Heart left ventricle (tissue), 16 donors: ENCODE data around the gene TRMT2A. TPM values are rescaled to one million over a fixed set of nuclear protein-coding genes. Genes with fewer than 3 reads are reported as not detected.

ENCODE experiments used
- ATAC-seq, 4 donors: fragments of 200-7000 bp; cut with Tn5 transposase; one replicate each; pipeline ENCODE4 v1.9.1; 2020 to 2022; ENCODE audit warnings: moderate library complexity in 4 of 4, mild to moderate bottlenecking in 3 of 4, moderate number of reproducible peaks in 1 of 4
- DNase-seq, 5 donors: peaks; one replicate each; pipeline ENCODE4 v3.0.0-alpha.2; 2020
- H3K27ac ChIP-seq, 12 donors: fragments of 200-600 bp; sonication (generic) in 4 of 12; one replicate each; pipeline versions ENCODE4 v1.5.0 to v1.8.0; 2016 to 2022; ENCODE audit warnings: mild to moderate bottlenecking in 2 of 12
- H3K27me3 ChIP-seq, 9 donors: fragments of 200-600 bp; sonication (generic) in 2 of 9; one replicate each; pipeline versions ENCODE4 v1.5.1 to v1.8.0; 2016 to 2022; ENCODE audit warnings: mild to moderate bottlenecking in 3 of 9
- H3K36me3 ChIP-seq, 9 donors: fragments of 200-600 bp; sonication (generic) in 2 of 9; one replicate each; pipeline versions ENCODE4 v1.5.0 to v1.8.0; 2018 to 2022; ENCODE audit warnings: mild to moderate bottlenecking in 2 of 9
- H3K4me1 ChIP-seq, 12 donors: fragments of 200-600 bp; sonication (generic) in 4 of 12; one replicate each; pipeline versions ENCODE4 v1.5.0 to v1.8.0; 2016 to 2022; ENCODE audit warnings: mild to moderate bottlenecking in 3 of 12
- H3K4me3 ChIP-seq, 12 donors: fragments of 200-600 bp; sonication (generic) in 4 of 12; one replicate each; pipeline versions ENCODE4 v1.5.0 to v1.8.0; 2017 to 2022; ENCODE audit warnings: mild to moderate bottlenecking in 9 of 12, moderate library complexity in 4 of 12
- H3K9me3 ChIP-seq, 12 donors: fragments of 200-600 bp; sonication (generic) in 4 of 12; one replicate each; pipeline versions ENCODE4 v1.5.0 to v1.8.0; 2016 to 2022; ENCODE audit warnings: mild to moderate bottlenecking in 1 of 12
- POLR2A ChIP-seq, 2 donors: fragments of 450-650 bp; IDR thresholded peaks; one replicate each; pipeline ENCODE4 v1.6.1; 2017; ENCODE audit warnings: antibody characterized with exemption in 2 of 2, mild to moderate bottlenecking in 2 of 2, moderate library complexity in 2 of 2
- WGBS, 4 donors: extraction: QIAGEN DNeasy Blood & Tissue Kit in 2 of 4; methylation state at CpG; one replicate each; pipeline versions ENCODE4 v1.1.5 to v1.1.7; 2013 to 2018; 5-methylcytosine and 5-hydroxymethylcytosine counted together
- intact Hi-C, 10 donors: fragments of 100-400 bp; cut with DNase I; formaldehyde crosslinking; loops; one replicate each; pipeline versions ENCODE4 v1.11.1 to v1.14.2; 2022
- polyA plus RNA-seq, 2 donors: library from polyadenylated mRNA; stranded (reverse); fragments of 200-250 nt; gene quantifications; one replicate each; pipeline ENCODE4 v1.2.3, GENCODE V29; 2013
- total RNA-seq, 9 donors: library from RNA; depleted of rRNA in 2 of 9; stranded (reverse); fragments of >200 nt in 2 of 9; fragmentation: NEBNext Ultra II Directional in 3 of 9; extraction: Animal tissue kit (Norgen Biotek cat#: 25700) in 3 of 9; gene quantifications; one replicate each; pipeline versions ENCODE4 v1.1.0 to v1.2.4, GENCODE V29; 2016 to 2023
- TF ChIP-seq, protein P1 (sequence below), 12 donors: fragments of 200-600 bp; sonication (generic) in 4 of 12; IDR thresholded peaks; one replicate each; pipeline versions ENCODE4 v1.5.0 to v1.8.0; 2018 to 2022; ENCODE audit warnings: antibody characterized with exemption in 12 of 12, mild to moderate bottlenecking in 5 of 12
- donor health status: ischemic (EF 13 %, LVEDD 7.1; RV severe dilation, severe dysfunction).
- donor health status: healthy with polysubstance abuse.
- donor health status: DM: no; HTN: yes; CAD: no.
- donor health status: DM: no; HTN: no; CAD: no.
- donor health status: ischemic (EF 25% LVEDD 6.9; RV normal size, moderate dysfunction).
- donor health status: ischemic (EF 25% LVEDD 5.7; RV mildly dilated, moderate dysfunction).
- donor health status: healthy.
- donor health status: DM: yes; HTN: yes; CAD: no.
- donor health status: ischemic (EF 35%, LVEDD 5.7; RV mildly dilated, moderate dysfunction).
- donor health status: nonischemic (EF 11% LVEDD 7.7; RV severe dilation, severe dysfunction).
- donor health status: DM: yes; HTN: yes; CAD: no.
- donor health status: PGD.
- donor health status: ischemic (EF 29% LVEDD 5.4; RV normal size, mild dysfunction).
- donor health status: nonischemic (EF 23%, LVEDD 6.1; RV moderate dilation, normal function).

TRMT2A gene
- total and polyA plus RNA-seq, 11 donors: 15.8 to 31.3 (median 20.2) TPM

DNA sequence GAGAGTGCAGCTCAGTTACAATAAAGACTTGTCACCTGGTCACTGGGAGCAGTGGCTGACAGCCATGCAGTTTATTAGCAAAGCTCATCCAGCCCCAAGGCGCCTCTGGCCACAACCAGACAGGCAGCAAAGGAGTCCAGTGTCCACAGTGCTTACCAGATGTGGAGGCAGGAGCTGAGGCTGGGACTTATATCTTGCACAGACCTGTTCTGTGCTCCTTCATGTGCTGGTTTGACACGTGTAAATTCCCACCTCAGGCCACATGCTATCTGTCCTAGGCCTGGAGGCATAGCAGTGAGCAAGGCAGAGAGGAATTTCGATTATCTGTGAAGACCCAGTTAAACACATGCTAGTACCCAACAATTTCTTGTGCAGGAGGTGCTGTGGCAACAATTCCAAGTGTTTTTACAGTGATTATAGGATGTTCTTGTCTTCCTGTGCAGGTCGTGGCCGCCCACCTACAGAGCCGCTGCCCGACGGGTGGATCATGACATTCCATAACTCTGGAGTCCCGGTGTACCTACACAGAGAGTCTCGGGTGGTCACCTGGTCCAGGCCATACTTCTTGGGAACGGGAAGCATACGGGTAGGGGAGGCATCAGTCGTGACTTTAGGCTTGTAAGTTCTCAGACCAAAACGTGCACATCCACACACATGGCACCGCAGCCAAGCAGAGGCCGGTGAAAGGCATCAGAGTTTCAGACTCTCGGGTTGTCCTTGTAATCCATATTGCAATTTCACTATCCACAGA, 27.6 kb downstream of the TRMT2A start:
- H3K27me3 ChIP-seq: no peaks in the 10 kb centered on the region
- 85 to 90% (median 89%) methylated on average over 16 to 17 of the region's 17 CpGs for WGBS, 4 donors
- no peak overlapping the region for H3K4me3 ChIP-seq
- intact Hi-C loops: loop anchor here in 2 of 10 donors (10.0 kb wide), 2 partner anchors 55 to 125 kb away; no protein-coding TSS in a partner anchor
- H3K27ac ChIP-seq: no peak overlapping the region
- no peaks in the 10 kb centered on the region for H3K9me3 ChIP-seq
- peak in 2 of 5 donors; percentile 13 to 15 for DNase-seq
- ATAC-seq: no peak
- TF ChIP-seq, protein P1, sequence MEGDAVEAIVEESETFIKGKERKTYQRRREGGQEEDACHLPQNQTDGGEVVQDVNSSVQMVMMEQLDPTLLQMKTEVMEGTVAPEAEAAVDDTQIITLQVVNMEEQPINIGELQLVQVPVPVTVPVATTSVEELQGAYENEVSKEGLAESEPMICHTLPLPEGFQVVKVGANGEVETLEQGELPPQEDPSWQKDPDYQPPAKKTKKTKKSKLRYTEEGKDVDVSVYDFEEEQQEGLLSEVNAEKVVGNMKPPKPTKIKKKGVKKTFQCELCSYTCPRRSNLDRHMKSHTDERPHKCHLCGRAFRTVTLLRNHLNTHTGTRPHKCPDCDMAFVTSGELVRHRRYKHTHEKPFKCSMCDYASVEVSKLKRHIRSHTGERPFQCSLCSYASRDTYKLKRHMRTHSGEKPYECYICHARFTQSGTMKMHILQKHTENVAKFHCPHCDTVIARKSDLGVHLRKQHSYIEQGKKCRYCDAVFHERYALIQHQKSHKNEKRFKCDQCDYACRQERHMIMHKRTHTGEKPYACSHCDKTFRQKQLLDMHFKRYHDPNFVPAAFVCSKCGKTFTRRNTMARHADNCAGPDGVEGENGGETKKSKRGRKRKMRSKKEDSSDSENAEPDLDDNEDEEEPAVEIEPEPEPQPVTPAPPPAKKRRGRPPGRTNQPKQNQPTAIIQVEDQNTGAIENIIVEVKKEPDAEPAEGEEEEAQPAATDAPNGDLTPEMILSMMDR (IDR thresholded peaks at IDR 0.05): no peak
- no peak for TF ChIP-seq POLR2A (IDR thresholded peaks at IDR 0.05)
- peaks cover 7 to 93% (median 89%) of the 10 kb centered on the region in 9 donors for H3K36me3 ChIP-seq
- H3K4me1 ChIP-seq: peaks cover 0 to 26% (median 11%) of the 10 kb centered on the region in 12 donors

DNA sequence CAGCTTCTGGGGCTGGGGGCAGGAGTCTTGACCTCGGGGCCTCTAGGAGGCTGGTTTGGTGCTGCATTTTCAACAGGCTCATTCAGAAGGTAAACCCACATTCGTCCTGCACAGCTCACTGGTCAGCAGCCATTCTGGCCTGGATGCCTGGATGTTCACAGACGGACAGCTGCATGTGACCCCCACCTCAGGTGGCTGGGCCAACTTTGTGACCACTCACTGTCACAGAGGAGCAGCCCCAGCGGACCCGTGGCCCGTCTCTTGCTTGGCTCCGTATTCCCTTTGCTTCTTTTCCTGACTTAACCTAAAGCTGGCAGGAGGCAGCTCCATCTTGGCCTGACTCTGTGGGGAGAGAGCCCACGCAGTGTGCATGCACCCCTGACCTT, 28.8 kb downstream of the TRMT2A start:
- Histone ChIP-seq H3K36me3 (peaks cover 7 to 81% (median 77%) of the 10 kb centered on the region in 9 donors), H3K9me3 (no peaks in the 10 kb centered on the region), H3K27ac (no peak overlapping the region), H3K27me3 (no peaks in the 10 kb centered on the region), H3K4me1 (peaks cover 2 to 29% (median 17%) of the 10 kb centered on the region in 12 donors), H3K4me3 (no peak overlapping the region)
- intact Hi-C loops: loop anchor here in 2 of 10 donors (10.0 kb wide), 2 partner anchors 53 to 123 kb away; no protein-coding TSS in a partner anchor
- WGBS, 4 donors: 87 to 91% (median 88%) methylated on average over 7 to 8 of the region's 8 CpGs
- TF ChIP-seq POLR2A (IDR thresholded peaks at IDR 0.05): no peak
- ATAC-seq (no peak), DNase-seq (peak in 2 of 5 donors; percentile 10 to 20)

DNA sequence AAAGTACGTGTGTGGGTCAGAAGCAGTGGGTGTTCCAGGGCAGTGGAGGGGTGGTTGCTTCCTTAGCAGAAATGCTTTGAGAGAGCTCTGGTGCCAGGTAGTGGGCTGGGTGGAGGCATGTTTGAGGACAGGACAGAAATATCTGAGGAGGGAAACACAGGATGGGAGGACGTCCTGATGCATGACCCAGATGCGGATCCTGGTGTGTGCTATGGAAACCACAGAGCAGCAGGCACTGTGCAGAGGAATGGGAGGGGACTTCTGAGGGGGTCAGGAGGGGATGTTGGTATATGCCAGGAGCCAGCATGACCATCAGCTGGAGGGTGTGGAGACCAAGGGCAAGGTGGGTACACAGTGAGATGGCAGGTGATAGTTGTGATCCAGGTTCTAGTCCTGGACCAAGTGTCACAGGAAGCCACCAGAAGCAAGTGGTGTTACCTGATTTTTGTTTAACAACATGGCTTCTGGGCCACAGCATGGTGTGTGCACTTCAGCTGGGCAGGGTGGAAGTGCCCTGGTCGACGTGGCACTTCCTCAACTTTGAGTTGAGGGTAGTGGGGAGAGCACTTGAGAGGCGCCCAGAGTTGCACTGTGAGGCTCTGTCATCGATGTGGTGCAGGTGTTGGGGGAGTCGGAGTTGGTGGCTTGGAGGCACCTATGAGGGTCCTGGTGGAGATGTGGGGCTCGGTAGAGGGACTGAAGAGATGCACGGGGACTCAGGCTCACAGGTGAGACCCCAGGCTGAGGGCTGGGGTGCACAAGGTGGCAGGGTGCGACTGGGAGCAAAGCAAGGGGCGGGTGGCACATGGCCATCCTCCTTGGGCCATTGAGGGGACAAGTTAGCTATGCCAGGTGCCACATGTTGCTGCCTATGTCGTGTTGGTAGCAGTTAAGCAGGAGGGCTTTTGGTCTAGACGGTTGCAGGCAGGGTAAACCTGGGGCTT, 29.4 kb downstream of the TRMT2A start:
- DNase-seq: peak in 2 of 5 donors; percentile 6 to 15
- TF ChIP-seq POLR2A (IDR thresholded peaks at IDR 0.05): no peak
- TF ChIP-seq, protein P1 (IDR thresholded peaks at IDR 0.05): no peak
- intact Hi-C loops: loop anchor here in 2 of 10 donors (10.0 kb wide), 2 partner anchors 53 to 123 kb away; no protein-coding TSS in a partner anchor
- Histone ChIP-seq H3K4me3 (no peak overlapping the region), H3K4me1 (peaks cover 3 to 31% (median 24%) of the 10 kb centered on the region in 12 donors), H3K27me3 (no peaks in the 10 kb centered on the region), H3K9me3 (no peaks in the 10 kb centered on the region), H3K36me3 (peaks cover 7 to 75% (median 71%) of the 10 kb centered on the region in 9 donors), H3K27ac (no peak overlapping the region)
- WGBS, 4 donors: 85 to 91% (median 88%) methylated on average over 14 of the region's 14 CpGs
- no peak for ATAC-seq

DNA sequence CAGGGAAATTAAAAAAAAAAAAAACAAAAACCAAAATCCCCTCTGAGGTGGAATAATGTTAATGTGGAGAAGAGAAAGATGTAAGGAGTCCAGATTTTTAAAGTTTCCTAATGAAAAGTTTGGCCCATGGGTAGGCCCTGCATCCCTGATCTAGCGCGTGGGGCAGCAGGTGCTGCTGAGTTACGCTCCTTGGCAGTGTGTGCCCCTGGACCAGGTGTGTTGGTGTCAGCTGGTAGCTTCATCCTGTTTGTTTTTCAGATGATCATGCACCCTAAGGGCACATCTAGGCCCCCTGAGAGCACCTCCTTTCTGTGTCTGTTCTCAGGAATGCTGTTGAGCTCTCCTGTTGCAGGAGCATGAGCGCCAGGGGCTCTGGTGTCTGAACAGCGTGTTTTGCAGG, 30.3 kb downstream of the TRMT2A start:
- no peak for ATAC-seq
- Histone ChIP-seq H3K36me3 (peaks cover 7 to 66% (median 62%) of the 10 kb centered on the region in 9 donors), H3K4me1 (peaks cover 3 to 40% (median 31%) of the 10 kb centered on the region in 12 donors), H3K27ac (no peak overlapping the region), H3K27me3 (no peaks in the 10 kb centered on the region), H3K4me3 (no peak overlapping the region), H3K9me3 (no peaks in the 10 kb centered on the region)
- DNase-seq: peak in 1 of 5 donors; percentile 1
- TF ChIP-seq, protein P1 (IDR thresholded peaks at IDR 0.05): no peak
- TF ChIP-seq POLR2A (IDR thresholded peaks at IDR 0.05): no peak
- intact Hi-C loops: loop anchor here in 2 of 10 donors (10.0 kb wide), 2 partner anchors 52 to 122 kb away; no protein-coding TSS in a partner anchor
- 88 to 98% (median 96%) methylated on average over 5 of the region's 5 CpGs for WGBS, 4 donors
